Mucosa of stomach (tissue), 1 donor: Measurements from ENCODE around the gene TTC33.

Source experiments
- H3K27me3 ChIP-seq: one replicate; pipeline ENCODE4 v1.7.0; 2013; ENCODE audit warnings: mild to moderate bottlenecking, low read length; ENCODE audit not compliant: control insufficient read depth, insufficient read depth
- H3K36me3 ChIP-seq: one replicate; pipeline ENCODE4 v1.7.0; 2013; ENCODE audit warnings: low read length; ENCODE audit not compliant: control insufficient read depth, insufficient read depth
- H3K4me1 ChIP-seq: one replicate; pipeline ENCODE4 v1.7.0; 2013; ENCODE audit warnings: mild to moderate bottlenecking, low read length; ENCODE audit not compliant: control insufficient read depth, insufficient read depth
- H3K4me3 ChIP-seq: one replicate; pipeline ENCODE4 v1.7.0; 2013; ENCODE audit warnings: low read length
- H3K9ac ChIP-seq: one replicate; pipeline ENCODE4 v1.7.0; 2013; ENCODE audit warnings: mild to moderate bottlenecking, low read length, moderate library complexity
- H3K9me3 ChIP-seq: one replicate; pipeline ENCODE4 v1.7.0; 2013; ENCODE audit warnings: mild to moderate bottlenecking, low read length, moderate library complexity; ENCODE audit not compliant: control insufficient read depth
- donor health status: Pancreatic carcinoma.

Gene TTC33

DNA sequence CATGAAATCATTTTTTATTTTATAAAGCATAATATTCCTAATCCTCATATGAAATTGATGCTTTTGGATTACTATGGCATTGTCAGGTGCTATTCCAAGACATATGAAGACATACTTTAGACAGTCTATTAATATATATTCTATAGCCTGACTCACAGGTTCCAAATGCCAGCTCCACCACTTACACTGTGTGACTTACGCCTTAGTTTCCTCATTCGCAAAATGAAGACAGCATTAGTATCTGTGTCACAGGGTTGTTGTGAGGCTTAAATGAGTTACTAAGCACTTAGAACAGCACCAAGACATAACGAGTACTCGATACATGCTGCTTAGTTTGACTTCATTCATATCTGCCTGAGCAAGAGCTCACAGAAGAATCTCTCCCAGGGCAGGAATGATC is 208.2 kb downstream of the TTC33 start:
- H3K4me3 ChIP-seq: no peak overlapping the region
- H3K9ac ChIP-seq: no peak overlapping the region
- H3K9me3 ChIP-seq: no peaks in the 10 kb centered on the region
- peaks cover 19% of the 10 kb centered on the region for H3K4me1 ChIP-seq
- no peaks in the 10 kb centered on the region for H3K27me3 ChIP-seq
- H3K36me3 ChIP-seq: no peaks in the 10 kb centered on the region

DNA sequence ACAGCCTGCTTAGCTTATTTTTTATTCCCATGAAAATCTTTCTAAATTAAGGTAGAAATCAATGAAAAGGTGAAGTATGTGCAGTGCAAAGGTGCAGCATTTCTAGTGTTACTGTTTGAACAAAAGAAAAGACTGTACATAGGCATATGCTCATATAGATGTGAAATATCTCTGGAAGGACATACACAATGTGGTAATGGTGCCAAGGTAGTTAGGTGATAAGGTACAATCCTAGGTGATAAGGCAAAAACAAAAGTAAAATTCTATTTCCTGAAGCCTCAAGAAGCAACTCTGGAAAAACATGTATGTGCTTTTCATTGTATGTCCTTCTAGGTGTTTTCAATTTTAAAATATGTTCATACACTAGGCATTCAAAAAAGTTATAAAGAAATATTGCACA is 215.5 kb downstream of the TTC33 start:
- H3K9me3 ChIP-seq: no peaks in the 10 kb centered on the region
- no peaks in the 10 kb centered on the region for H3K27me3 ChIP-seq
- no peak overlapping the region for H3K4me3 ChIP-seq
- no peaks in the 10 kb centered on the region for H3K36me3 ChIP-seq
- peaks cover 8% of the 10 kb centered on the region for H3K4me1 ChIP-seq
- H3K9ac ChIP-seq: no peak overlapping the region

DNA sequence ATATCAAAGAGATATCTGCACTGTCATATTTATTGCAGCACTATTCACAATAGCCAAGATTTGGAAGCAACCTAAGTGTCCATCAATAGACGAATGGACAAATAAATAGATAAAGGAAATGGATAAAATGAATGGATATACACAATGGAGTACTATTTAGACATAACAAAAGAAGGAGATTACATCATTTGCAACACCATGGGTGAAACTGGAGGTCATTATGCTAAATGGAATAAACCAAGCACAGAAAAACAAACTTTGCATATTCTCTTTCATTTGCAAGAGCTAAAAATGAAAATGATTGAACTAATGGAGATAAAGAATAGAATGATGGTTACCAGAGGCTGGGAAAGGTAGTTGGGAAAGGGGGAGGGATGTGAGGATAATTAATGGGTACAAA is 231.1 kb downstream of the TTC33 start:
- Histone ChIP-seq H3K4me3 (no peak overlapping the region), H3K27me3 (no peaks in the 10 kb centered on the region), H3K9me3 (no peaks in the 10 kb centered on the region), H3K36me3 (no peaks in the 10 kb centered on the region), H3K9ac (no peak overlapping the region), H3K4me1 (no peaks in the 10 kb centered on the region)

DNA sequence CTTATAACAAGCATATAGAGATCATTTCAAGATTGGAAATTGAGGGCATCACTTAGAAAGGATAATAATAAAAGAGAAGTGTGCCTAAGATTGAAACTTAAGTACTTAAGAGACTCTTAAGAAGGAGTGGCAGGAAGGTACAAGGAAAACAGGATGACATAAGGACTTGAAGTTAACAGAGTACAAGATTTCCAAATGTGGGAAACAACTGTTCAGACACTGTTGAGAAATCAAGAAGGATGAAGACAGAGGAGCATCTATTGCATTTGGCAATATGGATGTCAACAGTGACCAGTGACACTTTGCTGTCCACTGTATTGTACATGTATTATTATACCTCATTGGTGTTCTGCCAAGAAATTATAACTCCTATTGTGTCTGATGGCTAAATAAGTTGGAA is 233.8 kb downstream of the TTC33 start:
- no peaks in the 10 kb centered on the region for H3K9me3 ChIP-seq
- no peak overlapping the region for H3K4me3 ChIP-seq
- H3K4me1 ChIP-seq: peaks cover 4% of the 10 kb centered on the region

DNA sequence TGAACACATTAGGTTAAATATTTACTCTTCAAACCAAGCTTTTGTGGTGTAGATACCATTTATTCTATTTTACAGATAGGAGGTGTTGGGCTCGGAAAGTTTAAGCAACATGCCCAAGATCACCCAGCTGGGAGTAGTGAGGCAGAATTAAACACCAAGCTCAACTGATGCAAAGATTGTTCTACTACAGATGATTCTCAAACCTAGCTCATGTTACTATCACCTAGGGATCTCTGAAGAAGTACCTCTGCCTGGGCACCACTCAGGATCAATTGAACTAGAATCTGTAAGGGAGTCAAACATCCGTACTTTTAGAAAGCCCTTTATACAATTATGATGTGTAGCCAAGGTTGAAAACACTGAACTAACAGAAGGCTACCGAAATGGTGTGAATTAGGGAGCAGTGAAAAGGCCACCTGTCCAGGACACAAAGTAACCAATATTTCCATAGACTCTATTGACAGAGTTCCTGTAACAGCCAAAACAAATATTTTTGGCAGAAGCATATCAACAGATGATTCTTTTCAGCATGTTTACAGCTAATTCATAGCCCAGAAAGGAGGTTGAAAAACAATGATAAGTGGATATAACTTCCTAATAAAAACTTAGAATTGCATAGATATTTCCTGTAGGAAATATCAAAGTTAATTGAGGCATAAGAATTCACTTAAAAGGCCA is 234.5 kb downstream of the TTC33 start:
- Histone ChIP-seq H3K9me3 (no peaks in the 10 kb centered on the region), H3K27me3 (no peaks in the 10 kb centered on the region), H3K4me3 (no peak overlapping the region), H3K9ac (no peak overlapping the region), H3K36me3 (no peaks in the 10 kb centered on the region), H3K4me1 (peaks cover 4% of the 10 kb centered on the region)

More for the DNA sequence above, 233.8 kb downstream of the TTC33 start:
- no peak overlapping the region for H3K9ac ChIP-seq
- H3K36me3 ChIP-seq: no peaks in the 10 kb centered on the region
- no peaks in the 10 kb centered on the region for H3K27me3 ChIP-seq

DNA sequence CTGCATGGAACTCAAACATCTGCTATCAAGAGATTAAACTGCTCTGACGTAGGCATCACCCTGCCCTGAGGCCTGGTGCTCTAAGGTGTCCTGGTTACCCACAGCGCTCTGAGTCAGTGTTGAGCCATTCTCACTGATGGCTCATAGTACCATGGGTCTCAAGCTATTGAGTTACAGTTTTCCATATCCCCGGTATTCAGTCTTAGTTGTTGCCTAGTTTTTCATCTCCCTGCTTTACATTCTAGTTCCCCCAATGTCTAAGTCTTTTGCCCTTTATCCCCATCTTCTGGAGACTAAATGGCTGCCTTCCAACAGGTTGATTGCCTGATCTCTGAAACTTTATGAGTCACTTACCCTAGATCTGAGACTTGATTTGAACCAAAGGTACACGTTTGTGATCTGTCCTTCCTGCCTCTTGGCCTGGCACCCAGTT is 237.3 kb downstream of the TTC33 start:
- Histone ChIP-seq H3K9me3 (no peaks in the 10 kb centered on the region), H3K27me3 (no peaks in the 10 kb centered on the region), H3K4me1 (peaks cover 4% of the 10 kb centered on the region), H3K9ac (no peak overlapping the region), H3K4me3 (no peak overlapping the region), H3K36me3 (no peaks in the 10 kb centered on the region)

DNA sequence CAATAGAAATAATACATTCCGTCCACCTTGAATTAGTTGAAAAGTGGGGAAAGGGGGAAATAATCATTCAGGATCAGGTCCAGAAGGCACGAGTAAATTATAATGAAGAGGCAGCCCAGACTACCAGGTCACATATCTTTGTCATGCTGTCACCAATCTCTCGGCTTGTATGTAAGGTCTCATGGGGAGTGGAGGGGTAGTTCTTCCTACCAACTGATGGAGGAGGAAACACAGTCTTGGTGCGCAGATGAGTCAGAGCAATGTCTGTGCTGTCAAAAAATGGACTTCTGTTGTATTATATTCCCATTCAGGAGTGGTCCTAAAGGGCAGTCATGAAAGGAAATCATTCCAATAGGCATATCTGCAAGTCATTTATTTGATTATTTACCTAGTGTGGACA is 240.3 kb downstream of the TTC33 start:
- peaks cover 4% of the 10 kb centered on the region for H3K4me1 ChIP-seq
- no peaks in the 10 kb centered on the region for H3K27me3 ChIP-seq
- H3K4me3 ChIP-seq: no peak overlapping the region
- no peaks in the 10 kb centered on the region for H3K9me3 ChIP-seq
- H3K36me3 ChIP-seq: no peaks in the 10 kb centered on the region
- no peak overlapping the region for H3K9ac ChIP-seq

DNA sequence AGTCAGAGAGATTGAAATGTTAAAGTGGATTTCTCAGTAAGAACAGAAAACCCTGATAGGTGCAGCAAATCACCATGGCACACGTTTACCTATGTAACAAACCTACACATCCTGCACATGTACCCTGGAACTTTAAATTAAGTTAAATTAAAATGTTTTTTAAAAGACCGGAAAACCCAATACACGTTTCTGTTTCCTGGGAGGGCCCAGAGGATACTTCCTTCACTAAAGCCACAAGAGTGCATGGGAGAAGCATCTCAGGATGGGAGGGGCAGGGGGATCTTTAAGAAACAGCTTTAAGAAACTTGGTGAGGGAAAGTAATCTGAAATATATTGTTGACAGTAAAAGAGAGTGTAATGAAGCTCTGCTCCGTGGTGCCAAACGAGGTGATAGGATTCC is 240.8 kb downstream of the TTC33 start:
- peaks cover 4% of the 10 kb centered on the region for H3K4me1 ChIP-seq
- no peaks in the 10 kb centered on the region for H3K36me3 ChIP-seq
- H3K9me3 ChIP-seq: no peaks in the 10 kb centered on the region
- H3K27me3 ChIP-seq: no peaks in the 10 kb centered on the region
- no peak overlapping the region for H3K9ac ChIP-seq
- H3K4me3 ChIP-seq: no peak overlapping the region

DNA sequence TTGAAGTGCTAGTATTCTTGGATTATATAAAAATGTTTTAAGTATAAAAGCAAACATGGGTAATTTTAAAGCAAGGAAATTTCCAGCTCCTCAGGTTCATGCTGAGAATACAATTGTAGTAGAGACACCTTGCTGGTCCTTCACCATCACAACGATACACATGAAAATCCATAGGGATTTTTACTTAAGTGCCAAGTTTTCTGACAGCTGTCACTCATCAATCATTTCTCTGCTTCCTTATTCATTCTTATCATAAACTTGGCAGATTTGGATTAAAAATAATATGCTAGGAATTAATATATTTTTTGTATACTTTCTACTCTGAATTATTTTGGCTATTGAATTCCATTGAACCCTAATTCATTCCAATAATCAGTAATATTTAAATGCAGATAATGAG is 244.0 kb downstream of the TTC33 start:
- no peaks in the 10 kb centered on the region for H3K27me3 ChIP-seq
- H3K36me3 ChIP-seq: no peaks in the 10 kb centered on the region
- H3K9me3 ChIP-seq: no peaks in the 10 kb centered on the region
- no peaks in the 10 kb centered on the region for H3K4me1 ChIP-seq
- no peak overlapping the region for H3K4me3 ChIP-seq
- no peak overlapping the region for H3K9ac ChIP-seq

DNA sequence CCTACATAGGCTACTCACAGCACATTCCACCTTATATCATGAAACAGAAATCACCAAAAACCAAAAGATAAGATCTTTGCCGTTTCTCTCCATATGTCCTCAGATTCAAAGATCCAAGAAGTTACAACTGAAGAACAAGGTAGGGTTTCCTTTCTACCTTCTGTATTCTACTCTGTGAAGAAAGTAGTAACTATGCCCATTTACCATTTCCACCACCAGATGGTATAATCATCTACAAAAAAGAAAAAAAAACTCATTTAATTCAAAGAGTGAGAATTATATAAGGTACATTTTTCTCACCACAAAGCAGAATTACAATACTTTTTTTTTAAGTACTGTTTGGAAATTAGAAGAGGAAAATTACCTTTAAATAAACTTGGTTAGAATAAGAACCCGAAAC is 248.7 kb downstream of the TTC33 start:
- H3K9me3 ChIP-seq: no peaks in the 10 kb centered on the region
- H3K36me3 ChIP-seq: no peaks in the 10 kb centered on the region
- no peak overlapping the region for H3K9ac ChIP-seq
- no peaks in the 10 kb centered on the region for H3K27me3 ChIP-seq
- H3K4me3 ChIP-seq: no peak overlapping the region
- no peaks in the 10 kb centered on the region for H3K4me1 ChIP-seq

DNA sequence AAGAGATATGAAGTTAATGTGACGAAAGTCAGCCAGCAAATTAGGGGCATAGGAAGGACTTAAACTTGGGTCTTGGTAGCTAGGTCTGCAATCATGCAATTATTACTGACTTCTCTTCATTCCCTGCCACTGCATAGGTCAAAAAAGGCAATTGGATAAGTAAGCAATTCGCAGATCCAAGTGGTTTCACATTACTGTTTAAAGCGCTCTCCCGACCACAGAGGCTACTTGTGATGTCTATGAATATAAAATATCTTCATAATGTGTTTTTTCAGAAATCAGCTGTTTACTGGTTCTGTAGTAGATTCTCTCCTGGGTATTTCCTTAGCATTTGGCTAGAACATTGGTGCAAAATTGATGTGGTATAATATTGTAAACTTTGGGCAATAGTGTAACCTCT is 250.7 kb downstream of the TTC33 start:
- Histone ChIP-seq H3K9me3 (no peaks in the 10 kb centered on the region), H3K9ac (no peak overlapping the region), H3K36me3 (no peaks in the 10 kb centered on the region), H3K27me3 (no peaks in the 10 kb centered on the region), H3K4me1 (no peaks in the 10 kb centered on the region), H3K4me3 (no peak overlapping the region)

DNA sequence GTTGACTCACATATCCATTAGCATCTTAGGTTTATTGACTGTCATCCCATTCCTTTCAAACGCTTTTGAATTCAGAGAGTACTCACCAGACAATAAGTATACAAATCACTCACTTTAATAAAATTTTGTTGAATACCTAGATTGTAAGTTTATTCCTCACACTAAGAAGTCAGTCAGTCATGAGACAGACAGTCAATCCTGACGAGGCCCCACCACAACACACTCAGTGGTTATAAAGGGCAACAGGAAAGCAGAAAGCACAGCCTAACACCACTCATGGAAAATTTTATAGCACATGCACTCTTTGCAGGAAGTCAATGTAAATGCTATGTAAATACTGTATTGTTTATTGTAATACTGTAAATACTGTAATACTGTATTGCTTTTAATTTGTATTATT is 252.3 kb downstream of the TTC33 start:
- Histone ChIP-seq H3K27me3 (no peaks in the 10 kb centered on the region), H3K36me3 (no peaks in the 10 kb centered on the region), H3K9ac (no peak overlapping the region), H3K4me1 (no peaks in the 10 kb centered on the region), H3K9me3 (no peaks in the 10 kb centered on the region), H3K4me3 (no peak overlapping the region)

DNA sequence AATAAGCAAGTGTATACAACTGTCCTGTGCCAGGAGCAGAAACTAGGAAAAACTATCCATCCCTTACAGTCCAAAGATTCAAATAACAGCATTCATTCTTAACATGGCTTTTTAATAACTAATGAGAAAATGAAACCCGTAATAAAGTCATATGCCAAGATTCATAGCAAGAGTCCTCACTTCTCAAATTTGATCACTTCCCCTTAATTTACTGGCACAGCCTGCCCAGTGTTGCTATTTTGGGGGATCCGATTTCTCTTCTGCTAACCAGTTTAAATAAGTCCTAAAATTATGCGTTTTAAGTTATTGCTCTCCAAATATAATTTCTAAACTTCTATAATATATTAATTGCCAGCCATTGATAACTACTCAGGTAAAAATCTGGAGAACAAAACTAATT is 253.0 kb downstream of the TTC33 start:
- no peak overlapping the region for H3K4me3 ChIP-seq
- no peaks in the 10 kb centered on the region for H3K4me1 ChIP-seq
- H3K27me3 ChIP-seq: no peaks in the 10 kb centered on the region
- no peaks in the 10 kb centered on the region for H3K9me3 ChIP-seq
- H3K36me3 ChIP-seq: no peaks in the 10 kb centered on the region
- H3K9ac ChIP-seq: no peak overlapping the region
